ENCODE measurements around the gene PKNOX1. TPM values are rescaled to one million over a fixed set of nuclear protein-coding genes. Genes with fewer than 3 reads are reported as not detected.
"Not testable (repeated sequence)": the region's sequence is repeated elsewhere in the genome, so short reads cannot be mapped to it uniquely, and the experiment has no call there.

Gene PKNOX1
- 18.7 TPM for polyA plus RNA-seq (2013, experiment 1 of 2)
- polyA plus RNA-seq (2013, experiment 2 of 2) = 12.8 TPM

DNA sequence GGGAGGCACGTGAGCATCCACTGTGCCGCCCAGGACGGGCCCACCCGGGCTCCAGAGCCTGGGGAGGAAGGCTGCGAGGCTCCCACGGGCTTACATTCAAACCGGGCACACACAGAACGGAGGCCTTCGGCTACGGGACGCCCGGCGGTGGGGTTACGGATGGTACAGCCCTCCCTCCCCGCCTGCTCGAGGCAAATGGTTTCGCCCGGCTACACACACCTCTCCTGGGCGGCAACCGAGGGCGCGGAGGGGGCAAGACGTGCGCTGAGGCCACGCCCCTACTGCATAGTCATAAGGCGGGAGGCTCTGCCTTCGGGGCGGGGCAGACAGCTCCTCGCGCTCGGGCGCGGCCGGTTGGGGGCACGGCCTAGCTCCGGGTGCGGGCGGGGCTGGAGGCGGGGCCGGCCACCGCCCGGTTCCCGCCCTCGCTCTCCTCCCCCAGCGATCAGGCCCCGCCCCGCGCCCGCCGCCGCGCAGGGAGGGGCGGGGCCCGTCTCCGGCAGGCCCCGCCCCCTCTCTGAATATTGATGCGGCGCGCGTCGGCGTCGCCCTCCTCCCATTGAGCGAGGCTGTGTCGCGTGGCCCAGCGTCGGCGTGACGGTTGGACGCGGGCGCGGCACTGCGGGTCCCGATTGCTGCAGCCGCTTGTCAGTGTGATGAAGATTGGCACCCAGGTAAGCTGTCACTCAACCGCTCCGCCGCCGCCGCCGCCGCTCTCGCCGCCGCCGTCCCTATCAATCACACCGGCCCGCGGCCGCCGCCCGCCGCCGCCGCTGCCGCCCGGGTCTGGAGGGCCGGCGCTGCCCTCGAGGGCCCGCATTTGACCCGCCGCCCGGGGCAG, at the start of gene PKNOX1:
Gene PKNOX1, plus strand, starts transcription at position 572 of the 841 bp plus-strand sequence. CDS start 29,820 bp downstream, outside the sequence.
- H3K27me3 ChIP-seq (ENCODE audit: insufficient read depth, low read length) = no peaks in the 10 kb centered on the region
- H3K4me3 ChIP-seq (ENCODE audit: low read length) = peak within 1 kb of the TSS; percentile 85
- peaks cover 15% of the 10 kb centered on the region for H3K36me3 ChIP-seq (ENCODE audit: insufficient read depth, low read length)
- peak within 1 kb of the TSS; percentile 95 for H3K9ac ChIP-seq (ENCODE audit: low read depth, low read length)
- H3K27ac ChIP-seq (ENCODE audit: low read depth, low read length) = peak within 1 kb of the TSS; percentile 95
- peaks cover 34% of the 10 kb centered on the region for H3K4me1 ChIP-seq (ENCODE audit: insufficient read depth, low read length)
- WGBS = under 1% methylated on average over 106 of the region's 106 CpGs
- H3K9me3 ChIP-seq (ENCODE audit: insufficient read depth, low read depth, low read length) = peaks cover 5% of the 10 kb centered on the region; the same call in 1 of the 2 replicates

- no peaks in the 10 kb centered on the region for H3K27me3 ChIP-seq (ENCODE audit: insufficient read depth, low read length)
- H3K4me3 ChIP-seq (ENCODE audit: low read length) = peak within 1 kb of the TSS; percentile 9; the same call in 1 of the 2 replicates
- peak within 1 kb of the TSS; percentile 58 for H3K9ac ChIP-seq (ENCODE audit: low read depth, low read length)
- H3K4me1 ChIP-seq (ENCODE audit: insufficient read depth, low read length) = peaks cover 18% of the 10 kb centered on the region
- H3K36me3 ChIP-seq (ENCODE audit: insufficient read depth, low read length) = no peaks in the 10 kb centered on the region; the same call in 1 of the 2 replicates
- 90% methylated on average over 29 of the region's 29 CpGs for WGBS
- peak within 1 kb of the TSS; percentile 54 for H3K27ac ChIP-seq (ENCODE audit: low read depth, low read length)
- no peaks in the 10 kb centered on the region for H3K9me3 ChIP-seq (ENCODE audit: insufficient read depth, low read depth, low read length)
Measured at GRCh38 chr21:42925114-42925926, 49.0 kb upstream of the PKNOX1 start, which contains the start of gene ERVH48-1. ERVH48-1 (minus strand) TSS chr21:42925630; CDS start chr21:42919006, 6,624 bp downstream.

GRCh38 chr21:42927474-42928200, 46.7 kb upstream of the PKNOX1 start:
- not testable (repeated sequence) for H3K36me3 ChIP-seq (ENCODE audit: insufficient read depth, low read length); H3K4me3 ChIP-seq (ENCODE audit: low read length); H3K9me3 ChIP-seq (ENCODE audit: insufficient read depth, low read depth, low read length); H3K27me3 ChIP-seq (ENCODE audit: insufficient read depth, low read length)
- peaks cover 18% of the 10 kb centered on the region for H3K4me1 ChIP-seq (ENCODE audit: insufficient read depth, low read length)
- H3K27ac ChIP-seq (ENCODE audit: low read depth, low read length) = peak overlapping the region; percentile 76
- H3K9ac ChIP-seq (ENCODE audit: low read depth, low read length) = peak overlapping the region; percentile 25; the same call in 1 of the 2 replicates
- 90% methylated on average over 23 of the region's 23 CpGs for WGBS

DNA sequence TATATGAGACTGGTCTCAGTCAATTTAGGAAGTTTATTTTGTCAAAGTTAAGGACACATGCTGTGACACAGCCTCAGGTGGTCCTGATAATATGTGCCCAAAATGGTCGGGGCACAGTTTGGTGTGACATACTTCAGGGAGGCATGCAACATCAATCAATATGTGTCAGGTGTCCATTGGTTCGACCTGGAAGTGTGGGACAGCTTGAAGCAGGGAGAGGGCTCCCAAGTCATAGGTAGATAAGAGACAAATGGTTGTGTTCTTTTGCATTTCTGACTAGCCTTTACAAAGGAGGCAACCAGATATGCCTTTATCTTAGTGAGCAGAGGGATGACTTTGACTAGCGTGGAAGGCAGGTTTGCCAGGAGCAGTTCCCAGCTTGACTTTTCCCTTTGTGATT, 44.4 kb upstream of the PKNOX1 start:
- no peak overlapping the region for H3K27ac ChIP-seq (ENCODE audit: low read depth, low read length)
- WGBS = 84% methylated on average over 3 of the region's 3 CpGs
- H3K27me3 ChIP-seq (ENCODE audit: insufficient read depth, low read length) = no peaks in the 10 kb centered on the region
- no peaks in the 10 kb centered on the region for H3K36me3 ChIP-seq (ENCODE audit: insufficient read depth, low read length)
- H3K4me3 ChIP-seq (ENCODE audit: low read length) = no peak overlapping the region
- peaks cover 19% of the 10 kb centered on the region for H3K4me1 ChIP-seq (ENCODE audit: insufficient read depth, low read length)
- H3K9me3 ChIP-seq (ENCODE audit: insufficient read depth, low read depth, low read length) = no peaks in the 10 kb centered on the region
- no peak overlapping the region for H3K9ac ChIP-seq (ENCODE audit: low read depth, low read length)

DNA sequence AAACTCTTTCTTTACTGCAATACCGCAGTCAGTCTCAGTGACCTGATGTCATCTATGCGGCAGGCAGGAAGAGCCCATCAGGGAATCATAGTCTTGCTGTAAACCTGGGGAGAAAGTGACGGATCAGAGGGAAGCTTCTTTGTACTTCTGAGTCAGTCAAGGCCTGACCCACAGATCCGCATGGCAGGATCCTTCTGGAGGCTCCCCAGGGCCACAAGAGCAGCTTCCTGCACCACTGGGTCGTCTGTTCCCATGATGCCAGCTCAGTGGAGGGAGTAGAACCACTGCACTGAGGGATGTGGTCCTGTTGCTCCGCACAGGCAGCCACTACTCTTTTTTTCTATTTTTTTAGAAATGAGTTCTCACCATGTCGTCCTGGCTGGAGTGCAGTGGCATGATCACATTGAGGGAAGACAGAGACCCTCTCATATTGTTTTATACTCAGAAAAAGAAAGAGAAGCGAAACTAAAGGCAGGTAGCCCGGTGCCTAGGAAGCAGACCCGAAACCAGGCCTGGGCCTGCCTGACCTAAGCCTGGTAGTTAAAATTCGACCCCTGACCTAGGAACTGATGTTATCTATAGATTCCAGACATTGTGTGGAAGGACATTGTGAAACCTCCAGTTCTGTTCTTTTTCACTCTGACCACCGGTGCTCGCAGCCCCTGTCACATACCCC, 42.7 kb upstream of the PKNOX1 start:
- Histone ChIP-seq H3K9ac (ENCODE audit: low read depth, low read length) (no peak overlapping the region), H3K27ac (ENCODE audit: low read depth, low read length) (peak overlapping the region; percentile 23; the same call in 1 of the 2 replicates), H3K36me3 (ENCODE audit: insufficient read depth, low read length) (no peaks in the 10 kb centered on the region), H3K27me3 (ENCODE audit: insufficient read depth, low read length) (no peaks in the 10 kb centered on the region), H3K4me1 (ENCODE audit: insufficient read depth, low read length) (peaks cover 20% of the 10 kb centered on the region), H3K4me3 (ENCODE audit: low read length) (no peak overlapping the region), H3K9me3 (ENCODE audit: insufficient read depth, low read depth, low read length) (no peaks in the 10 kb centered on the region)
- 88% methylated on average over 12 of the region's 13 CpGs for WGBS

DNA sequence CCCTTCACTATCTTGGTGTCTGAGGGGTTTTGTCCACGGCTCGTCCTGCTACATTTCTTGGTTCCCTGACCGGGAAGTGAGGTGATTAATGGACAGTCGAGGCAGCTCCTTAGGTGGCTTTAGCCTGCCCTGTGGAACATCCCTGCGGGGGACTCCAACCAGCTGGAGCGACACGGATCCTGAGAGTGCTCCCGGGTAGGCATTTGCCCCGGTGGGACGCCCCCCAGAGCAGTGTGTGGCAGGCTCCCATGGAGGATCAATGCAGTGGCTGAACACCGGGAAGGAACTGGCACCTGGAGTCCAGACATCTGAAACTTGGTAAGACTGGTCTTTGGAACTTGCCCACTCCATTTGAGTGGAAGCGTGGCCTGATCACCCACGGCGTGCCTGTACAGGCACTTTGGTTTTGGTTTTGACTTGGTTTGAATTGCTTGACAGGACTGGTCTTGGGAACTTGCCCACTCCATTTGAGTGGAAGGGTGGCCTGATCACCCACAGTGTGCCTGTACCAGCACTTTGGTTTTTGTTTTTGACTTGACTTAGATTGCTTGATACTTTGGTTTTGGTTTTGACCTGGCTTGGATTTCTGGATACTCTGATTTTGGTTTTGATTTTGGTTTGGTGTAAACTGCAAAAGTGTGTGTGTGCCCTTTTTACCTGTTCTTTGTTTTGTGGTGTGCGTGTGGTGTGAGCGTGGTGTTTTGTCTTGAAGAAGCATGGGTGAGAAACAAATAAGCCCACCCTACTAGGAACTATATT, 41.8 kb upstream of the PKNOX1 start:
- Histone ChIP-seq H3K4me1 (ENCODE audit: insufficient read depth, low read length) (peaks cover 25% of the 10 kb centered on the region), H3K27ac (ENCODE audit: low read depth, low read length) (peak overlapping the region; percentile 52), H3K4me3 (ENCODE audit: low read length) (0 out of 2 replicates have a peak overlapping the region, but pooled peaks have one; percentile 16), H3K9ac (ENCODE audit: low read depth, low read length) (0 out of 2 replicates have a peak overlapping the region, but pooled peaks have one; percentile 26)
- H3K36me3 ChIP-seq (ENCODE audit: insufficient read depth, low read length); H3K27me3 ChIP-seq (ENCODE audit: insufficient read depth, low read length); H3K9me3 ChIP-seq (ENCODE audit: insufficient read depth, low read depth, low read length): not testable (repeated sequence)
- WGBS = 90% methylated on average over 14 of the region's 16 CpGs

DNA sequence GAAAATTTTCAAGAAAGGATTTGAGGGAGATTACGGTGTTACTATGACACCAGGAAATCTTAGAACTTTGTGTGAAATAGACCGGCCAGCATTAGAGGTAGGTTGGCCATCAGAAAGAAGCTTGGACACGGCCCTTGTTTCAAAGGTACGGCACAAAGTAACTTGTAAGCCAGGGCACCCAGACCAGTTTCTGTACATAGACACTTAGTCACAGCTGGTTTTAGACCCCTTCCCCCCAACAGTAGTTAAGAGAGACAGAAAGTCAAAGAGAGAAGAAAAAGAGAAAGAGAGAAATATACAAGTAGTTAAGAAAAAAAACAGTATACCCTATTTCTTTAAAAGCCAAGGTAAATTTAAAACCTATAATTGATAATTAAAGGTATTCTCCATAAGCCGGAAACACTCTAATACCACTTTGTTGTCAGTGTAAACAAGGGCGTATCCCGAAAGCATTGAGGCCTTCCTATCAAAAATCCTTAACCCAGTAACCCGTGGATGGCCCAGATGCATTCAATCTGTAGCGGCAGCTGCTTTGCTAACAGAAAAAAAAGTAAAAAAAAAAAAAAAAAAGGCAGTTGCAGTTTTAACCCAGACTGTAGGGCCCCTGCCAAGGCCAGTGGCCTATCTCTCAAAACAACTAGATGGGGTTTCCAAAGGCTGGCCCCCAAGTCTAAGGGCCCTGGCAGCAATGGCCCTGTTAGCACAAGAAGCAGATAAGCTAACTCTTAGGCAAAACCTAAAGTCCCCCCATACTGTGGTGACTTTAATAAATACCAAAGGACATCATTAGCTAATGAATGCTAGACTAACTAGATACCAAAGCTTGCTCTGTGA, 41.0 kb upstream of the PKNOX1 start:
- Histone ChIP-seq H3K4me1 (ENCODE audit: insufficient read depth, low read length) (peaks cover 26% of the 10 kb centered on the region), H3K27ac (ENCODE audit: low read depth, low read length) (peak overlapping the region; percentile 52), H3K4me3 (ENCODE audit: low read length) (0 out of 2 replicates have a peak overlapping the region, but pooled peaks have one; percentile 16), H3K9ac (ENCODE audit: low read depth, low read length) (0 out of 2 replicates have a peak overlapping the region, but pooled peaks have one; percentile 26)
- H3K9me3 ChIP-seq (ENCODE audit: insufficient read depth, low read depth, low read length); H3K36me3 ChIP-seq (ENCODE audit: insufficient read depth, low read length); H3K27me3 ChIP-seq (ENCODE audit: insufficient read depth, low read length): not testable (repeated sequence)
- 80% methylated on average over 9 of the region's 9 CpGs for WGBS

GRCh38 chr21:42933973-42934372, 40.4 kb upstream of the PKNOX1 start:
- not testable (repeated sequence) for H3K4me3 ChIP-seq (ENCODE audit: low read length); H3K27me3 ChIP-seq (ENCODE audit: insufficient read depth, low read length); H3K9me3 ChIP-seq (ENCODE audit: insufficient read depth, low read depth, low read length); H3K27ac ChIP-seq (ENCODE audit: low read depth, low read length); H3K9ac ChIP-seq (ENCODE audit: low read depth, low read length); H3K36me3 ChIP-seq (ENCODE audit: insufficient read depth, low read length)
- WGBS = 92% methylated on average over 12 of the region's 12 CpGs
- peaks cover 29% of the 10 kb centered on the region for H3K4me1 ChIP-seq (ENCODE audit: insufficient read depth, low read length)

GRCh38 chr21:42936360-42936759, 38.0 kb upstream of the PKNOX1 start:
- not testable (repeated sequence) for H3K9me3 ChIP-seq (ENCODE audit: insufficient read depth, low read depth, low read length); H3K4me3 ChIP-seq (ENCODE audit: low read length); H3K27ac ChIP-seq (ENCODE audit: low read depth, low read length); H3K36me3 ChIP-seq (ENCODE audit: insufficient read depth, low read length); H3K27me3 ChIP-seq (ENCODE audit: insufficient read depth, low read length); H3K9ac ChIP-seq (ENCODE audit: low read depth, low read length)
- 88% methylated on average over 5 of the region's 5 CpGs for WGBS
- H3K4me1 ChIP-seq (ENCODE audit: insufficient read depth, low read length) = peaks cover 29% of the 10 kb centered on the region

Measured in HUES64 (cell line).